A549 (cell line): Measurements from ENCODE around the gene RAB3GAP2. TPM values are rescaled to one million over a fixed set of nuclear protein-coding genes. Genes with fewer than 3 reads are reported as not detected.
A peak's percentile ranks its signal among the peaks of the same experiment; 100 is the strongest.

Experiments
- ATAC-seq, 2 experiments: fragments of 200-7000 bp in 1 of 2; fragments of >200 bp in 1 of 2; cut with Nextera tagmentation in 1 of 2; cut with Tn5 transposase in 1 of 2; 3 replicates each; pipeline versions ENCODE4 v1.8.0 to v1.9.1; 2018 to 2020; ENCODE audit warnings: mild to moderate bottlenecking in 1 of 2, moderate library complexity in 1 of 2
- CTCF ChIA-PET: fragments of 300-600 bp; sonication (Branson Sonifier 250); formaldehyde crosslinking; extraction: SDS; loops from one replicate; lab custom pipeline; 2021; ENCODE audit warnings: antibody characterized with exemption, inconsistent platforms; lab: Yijun Ruan, JAX
- POLR2A ChIA-PET: fragments of 350-600 bp; formaldehyde crosslinking; extraction: SDS; loops from one replicate; lab custom pipeline; 2021; ENCODE audit warnings: antibody characterized with exemption, inconsistent platforms; lab: Yijun Ruan, JAX
- DNase-seq, 2 experiments: peaks; one replicate each; pipeline versions ENCODE4 v3.0.0 to v3.0.0-alpha.2; 2011 to 2016; ENCODE audit warnings: low read depth in 1 of 2, low spot score in 1 of 2
- FAIRE-seq: peaks from 2 replicates; lab custom pipeline; 2011; peaks lifted over from hg19 to GRCh38; lab: Jason Lieb, UNC
- H3K27ac ChIP-seq, 2 experiments: fragments of >200 bp; sonication (Bioruptor Twin); formaldehyde crosslinking; 3 replicates each; pipeline ENCODE4 v1.5.1; 2016 to 2017
- H3K4me1 ChIP-seq: fragments of >200 bp; sonication (Bioruptor Twin); formaldehyde crosslinking; 3 replicates; pipeline ENCODE4 v1.6.1; 2016
- H3K4me2 ChIP-seq: fragments of >200 bp; sonication (Bioruptor Twin); formaldehyde crosslinking; 3 replicates; pipeline ENCODE4 v1.6.1; 2016
- H3K4me3 ChIP-seq: fragments of >200 bp; sonication (Bioruptor Twin); formaldehyde crosslinking; 3 replicates; pipeline ENCODE4 v1.5.1; 2016
- H3K9me3 ChIP-seq: fragments of >200 bp; sonication (Bioruptor Twin); formaldehyde crosslinking; 3 replicates; pipeline ENCODE4 v1.6.1; 2016
- ATOH8 ChIP-seq: fragments of 250-450 bp; sonication (Bioruptor Pico); IDR thresholded peaks from 2 replicates; pipeline ENCODE4 v1.5.0; 2020; ENCODE audit warnings: low read depth, mild to moderate bottlenecking, moderate library complexity
- CBX2 ChIP-seq: fragments of 200-600 bp; sonication (generic); IDR thresholded peaks from 2 replicates; pipeline ENCODE4 v1.6.1; 2016; ENCODE audit warnings: low read depth, mild to moderate bottlenecking, borderline replicate concordance
- CHD2 ChIP-seq: fragments of 150-350 bp; IDR thresholded peaks from 2 replicates; pipeline ENCODE4 v1.6.1; 2014; ENCODE audit warnings: low read length; ENCODE audit not compliant: partially characterized antibody
- CTCF ChIP-seq: fragments of >200 bp; sonication (Bioruptor Twin); formaldehyde crosslinking; IDR thresholded peaks from 3 replicates; pipeline ENCODE4 v1.5.1; 2016
- EP300 ChIP-seq, 2 experiments: fragments of >200 bp; sonication (Bioruptor Twin); formaldehyde crosslinking; IDR thresholded peaks; 2 replicates in 1 of 2; 3 replicates in 1 of 2; pipeline ENCODE4 v1.6.1; 2016 to 2017
- FOXS1 ChIP-seq: fragments of 250-450 bp; sonication (Bioruptor Pico); IDR thresholded peaks from 2 replicates; pipeline ENCODE4 v1.5.0; 2020; ENCODE audit warnings: mild to moderate bottlenecking, moderate library complexity
- HDAC2 ChIP-seq: fragments of 200-600 bp; sonication (generic); IDR thresholded peaks from 2 replicates; pipeline ENCODE4 v1.6.1; 2016
- JUN ChIP-seq, 2 experiments: fragments of >200 bp; sonication (Bioruptor Twin); formaldehyde crosslinking; IDR thresholded peaks; 2 replicates in 1 of 2; 3 replicates in 1 of 2; pipeline ENCODE4 v1.6.1; 2016 to 2017
- MAFK ChIP-seq: fragments of 450-650 bp; IDR thresholded peaks from 2 replicates; pipeline ENCODE4 v1.6.1; 2014; ENCODE audit not compliant: partially characterized antibody
- MAZ ChIP-seq: fragments of 150-350 bp; IDR thresholded peaks from 2 replicates; pipeline ENCODE4 v1.6.1; 2014; ENCODE audit warnings: antibody characterized with exemption, low read depth, low read length, borderline replicate concordance
- NPAS2 ChIP-seq: fragments of 250-450 bp; sonication (Bioruptor Pico); IDR thresholded peaks from 2 replicates; pipeline ENCODE4 v1.8.0; 2022; ENCODE audit warnings: mild to moderate bottlenecking, moderate library complexity, borderline replicate concordance
- NR3C1 ChIP-seq: fragments of >200 bp; sonication (Bioruptor Twin); formaldehyde crosslinking; IDR thresholded peaks from 3 replicates; pipeline ENCODE4 v1.6.1; 2017
- POLR2A ChIP-seq: IDR thresholded peaks from 2 replicates; pipeline ENCODE4 v1.6.1; 2012; ENCODE audit warnings: mild to moderate bottlenecking, low read length
- RAD21 ChIP-seq, 2 experiments: fragments of >200 bp in 1 of 2; sonication (Bioruptor Twin) in 1 of 2; formaldehyde crosslinking in 1 of 2; IDR thresholded peaks in 1 of 2; conservative IDR thresholded peaks in 1 of 2; 2 replicates in 1 of 2; 3 replicates in 1 of 2; pipeline ENCODE4 v1.6.1; 2012 to 2018; ENCODE audit warnings: inconsistent platforms in 1 of 2
- RARB ChIP-seq: fragments of 250-450 bp; sonication (Bioruptor Pico); IDR thresholded peaks from 2 replicates; pipeline ENCODE4 v1.8.0; 2021; ENCODE audit warnings: mild to moderate bottlenecking, moderate library complexity
- TFCP2L1 ChIP-seq: fragments of 250-450 bp; sonication (Bioruptor Pico); IDR thresholded peaks from 2 replicates; pipeline ENCODE4 v1.5.0; 2021; ENCODE audit warnings: mild to moderate bottlenecking
- USF2 ChIP-seq: fragments of 450-650 bp; IDR thresholded peaks from 2 replicates; pipeline ENCODE4 v1.6.1; 2014; ENCODE audit warnings: antibody characterized with exemption
- ZFP36 ChIP-seq: fragments of 450-650 bp; IDR thresholded peaks from 2 replicates; pipeline ENCODE4 v1.6.1; 2014; ENCODE audit warnings: borderline replicate concordance; ENCODE audit not compliant: partially characterized antibody
- WGBS: methylation state at CpG from one replicate; pipeline ENCODE4 v1.1.6; 2017; ENCODE audit errors: missing lambda C conversion rate; 5-methylcytosine and 5-hydroxymethylcytosine counted together
- polyA plus RNA-seq, 4 experiments: library from polyadenylated mRNA; depleted of rRNA in 3 of 4; stranded (reverse); fragments of >200 nt; fragmentation: RNase III in 1 of 4; extraction: RNeasy Plus Mini Kit Qiagen cat#74134 plus additional on column Dnase treatment in 1 of 4; gene quantifications; 2 replicates in 3 of 4; 3 replicates in 1 of 4; pipeline ENCODE4 v1.2.3, GENCODE V29; 2011 to 2017

Gene RAB3GAP2
- polyA plus RNA-seq, 2 of the 4 experiments (the other 2 are of a cell fraction): 14.1 to 42.8 TPM

GRCh38 chr1:220272047-220272840 is at the start of gene RAB3GAP2 (continued):
- no peak for TF ChIP-seq CTCF

GRCh38 chr1:220321758-220322157 is 49.5 kb upstream of the RAB3GAP2 start:
- no peak overlapping the region for H3K4me2 ChIP-seq
- H3K4me1 ChIP-seq: no peaks in the 10 kb centered on the region
- 66% methylated on average over 6 of the region's 6 CpGs for WGBS
- peak; percentile 37 to 68; a peak in 3 of 6 replicates for ATAC-seq
- ChIA-PET POLR2A (no interaction called here), CTCF (no interaction called here)
- no peak overlapping the region for H3K27ac ChIP-seq
- no peak for FAIRE-seq
- H3K4me3 ChIP-seq: no peak overlapping the region
- no peaks in the 10 kb centered on the region for H3K9me3 ChIP-seq
- TF ChIP-seq FOXS1 (CRISPR knock-in tag): no peak
- no peak for TF ChIP-seq POLR2A
- no peak for TF ChIP-seq USF2
- no peak for TF ChIP-seq ZFP36
- TF ChIP-seq NPAS2: no peak
- TF ChIP-seq MAZ: no peak
- no peak for TF ChIP-seq ATOH8 (CRISPR knock-in tag)
- TF ChIP-seq, all 56 proteins: peak for 0
- DNase-seq: peak in 1 of 2 experiments; percentile 35

- H3K27ac ChIP-seq: no peak overlapping the region
- DNase-seq: no peak
- POLR2A ChIA-PET: no interaction called here
- no peak overlapping the region for H3K4me2 ChIP-seq
- TF ChIP-seq NR3C1: no peak
- peak; percentile 73 for TF ChIP-seq MAFK
- no peak for TF ChIP-seq RAD21 (conservative IDR thresholded peaks at IDR 0.05 in 1 of 2, IDR thresholded peaks at IDR 0.05 in 1 of 2)
- TF ChIP-seq, all 56 proteins: peak for 1
- FAIRE-seq (no peak), ATAC-seq (no peak)
- Histone ChIP-seq H3K4me1 (no peaks in the 10 kb centered on the region), H3K9me3 (no peaks in the 10 kb centered on the region), H3K4me3 (no peak overlapping the region)
- WGBS: 37% methylated on average over 2 of the region's 2 CpGs
- CTCF ChIA-PET: interaction anchor here (0.8 kb wide), 1 partner anchor 25 kb away, joined by 3 read pairs; no protein-coding TSS in a partner anchor
Measured at GRCh38 chr1:220320709-220321108, 48.5 kb upstream of the RAB3GAP2 start.

- H3K4me2 ChIP-seq: no peak overlapping the region
- TF ChIP-seq EP300 (IDR thresholded peaks at IDR 0.05): no peak
- TF ChIP-seq CHD2: no peak
- no peak for TF ChIP-seq HDAC2
- TF ChIP-seq RARB (CRISPR knock-in tag): no peak
- TF ChIP-seq USF2: no peak
- TF ChIP-seq CBX2: no peak
- no peak for TF ChIP-seq TFCP2L1
- no peak for TF ChIP-seq JUN (IDR thresholded peaks at IDR 0.05)
- no peak overlapping the region for H3K27ac ChIP-seq
- DNase-seq: no peak
- 6% methylated on average over 1 of the region's 1 CpG for WGBS
- no peak overlapping the region for H3K4me3 ChIP-seq
- no peaks in the 10 kb centered on the region for H3K9me3 ChIP-seq
- no peak for ATAC-seq
- H3K4me1 ChIP-seq: no peaks in the 10 kb centered on the region
- POLR2A ChIA-PET: no interaction called here
- no peak for FAIRE-seq
- CTCF ChIA-PET: interaction anchor here (1.6 kb wide), 1 partner anchor 484 kb away, joined by 4 read pairs; no protein-coding TSS in a partner anchor
Measured at GRCh38 chr1:220318673-220319072, 46.4 kb upstream of the RAB3GAP2 start.
